T-helper 2 cell treated with Interferon-gamma antibody and Interleukin-4, amounts not matched to agents 5 μg/mL and 100 μg/mL, for 36 hours (primary cell): ENCODE measurements around the gene KAT7.

Experiments used
- DNase-seq: peaks from one replicate; pipeline ENCODE4 v3.0.0; 2021; ENCODE audit warnings: low spot score
- H3K27ac Mint-ChIP-seq: one replicate; pipeline ENCODE4 v1.8.0; 2021; ENCODE audit warnings: mild to moderate bottlenecking, mixed read lengths
- H3K27me3 Mint-ChIP-seq: one replicate; pipeline ENCODE4 v1.8.0; 2021; ENCODE audit warnings: low read depth, mixed read lengths
- H3K36me3 Mint-ChIP-seq: one replicate; pipeline ENCODE4 v1.8.0; 2021; ENCODE audit warnings: low read depth, mixed read lengths
- H3K4me1 Mint-ChIP-seq: one replicate; pipeline ENCODE4 v1.8.0; 2021; ENCODE audit warnings: low read depth, mixed read lengths
- H3K4me3 Mint-ChIP-seq: one replicate; pipeline ENCODE4 v1.8.0; 2022; ENCODE audit warnings: mild to moderate bottlenecking, moderate library complexity, mixed read lengths
- H3K9me3 Mint-ChIP-seq: one replicate; pipeline ENCODE4 v1.8.0; 2021; ENCODE audit warnings: mixed read lengths

KAT7 gene

DNA sequence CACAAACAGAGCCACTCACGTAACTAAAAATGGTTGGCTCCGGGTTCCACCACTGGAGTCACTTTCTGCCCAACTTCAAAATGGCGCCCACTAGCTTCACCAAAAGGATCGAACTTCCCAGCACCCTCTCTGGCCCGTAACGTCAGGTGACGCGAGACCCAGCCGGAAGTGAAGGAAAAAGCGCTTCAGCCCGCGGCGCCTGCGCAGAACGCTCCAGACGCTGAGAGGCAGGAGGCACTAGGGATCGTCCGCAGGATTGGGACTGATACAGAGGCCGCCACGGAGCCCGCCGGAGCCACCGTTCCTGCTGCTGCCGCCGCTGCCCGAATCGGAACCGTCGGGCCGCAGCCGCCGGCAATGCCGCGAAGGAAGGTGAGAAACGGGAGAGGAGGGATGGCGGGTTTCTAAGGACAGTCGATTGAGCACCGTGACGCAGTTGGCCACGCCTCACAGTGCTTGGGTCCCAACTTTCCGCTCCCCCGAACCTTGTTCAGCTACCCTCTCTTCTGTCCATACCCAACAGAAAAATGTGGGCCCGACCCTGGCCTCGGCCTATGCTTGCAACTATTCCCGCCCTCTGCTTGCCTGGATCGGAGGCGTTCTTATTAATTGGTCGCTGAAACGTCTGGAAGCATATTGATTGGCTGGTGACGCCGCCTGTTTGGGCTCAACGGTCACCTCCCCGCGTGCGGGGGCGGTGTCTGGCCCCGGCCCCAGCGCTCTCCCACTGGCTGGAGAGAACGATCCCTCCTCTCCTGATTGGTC, at the start of gene KAT7:
KAT7 (plus strand) TSS at position 204 of the 765 bp plus-strand sequence; CDS start at position 358, 154 bp downstream.
- Mint-ChIP-seq H3K36me3 (peaks cover 36% of the 10 kb centered on the region), H3K4me1 (peaks cover 34% of the 10 kb centered on the region), H3K27ac (peak within 1 kb of the TSS; percentile 98), H3K4me3 (peak within 1 kb of the TSS; percentile 91), H3K9me3 (no peaks in the 10 kb centered on the region), H3K27me3 (peaks cover 2% of the 10 kb centered on the region)
- peak; percentile 99 for DNase-seq

DNA sequence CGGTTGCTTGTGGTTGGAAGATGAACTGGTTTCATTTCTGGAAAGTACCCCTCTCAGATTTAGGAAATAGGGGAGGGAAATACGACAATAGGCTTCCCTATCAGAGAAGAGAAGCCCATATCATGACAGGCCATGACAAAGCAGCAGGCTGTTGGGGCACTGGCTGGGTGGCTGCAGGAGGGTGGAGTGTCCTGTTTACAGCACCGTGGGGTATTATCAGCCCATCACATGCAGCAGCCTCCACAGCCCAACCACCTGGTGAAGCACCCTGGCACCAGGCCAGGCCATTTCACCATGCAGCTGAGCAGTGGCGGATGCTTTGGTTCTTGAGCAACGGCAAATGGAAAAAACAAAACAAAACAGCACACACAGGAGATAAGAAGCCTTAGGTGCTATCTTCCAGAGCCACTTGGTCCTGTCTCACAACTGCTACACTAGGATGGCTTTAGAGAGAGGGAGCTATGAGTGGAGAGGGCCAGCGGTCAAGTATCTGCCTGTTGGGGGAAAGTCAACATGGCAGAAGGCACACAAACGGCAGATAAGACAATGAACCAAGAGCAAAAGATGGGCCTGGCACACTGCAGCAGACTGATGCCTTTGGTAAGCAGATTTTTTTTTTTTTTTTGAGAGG, 48.7 kb upstream of the KAT7 start:
- Mint-ChIP-seq H3K27ac (peak overlapping the region; percentile 99), H3K27me3 (no peaks in the 10 kb centered on the region), H3K36me3 (peaks cover 49% of the 10 kb centered on the region), H3K4me3 (peak overlapping the region; percentile 96), H3K4me1 (peaks cover 66% of the 10 kb centered on the region), H3K9me3 (no peaks in the 10 kb centered on the region)
- peak; percentile 79 for DNase-seq

DNA sequence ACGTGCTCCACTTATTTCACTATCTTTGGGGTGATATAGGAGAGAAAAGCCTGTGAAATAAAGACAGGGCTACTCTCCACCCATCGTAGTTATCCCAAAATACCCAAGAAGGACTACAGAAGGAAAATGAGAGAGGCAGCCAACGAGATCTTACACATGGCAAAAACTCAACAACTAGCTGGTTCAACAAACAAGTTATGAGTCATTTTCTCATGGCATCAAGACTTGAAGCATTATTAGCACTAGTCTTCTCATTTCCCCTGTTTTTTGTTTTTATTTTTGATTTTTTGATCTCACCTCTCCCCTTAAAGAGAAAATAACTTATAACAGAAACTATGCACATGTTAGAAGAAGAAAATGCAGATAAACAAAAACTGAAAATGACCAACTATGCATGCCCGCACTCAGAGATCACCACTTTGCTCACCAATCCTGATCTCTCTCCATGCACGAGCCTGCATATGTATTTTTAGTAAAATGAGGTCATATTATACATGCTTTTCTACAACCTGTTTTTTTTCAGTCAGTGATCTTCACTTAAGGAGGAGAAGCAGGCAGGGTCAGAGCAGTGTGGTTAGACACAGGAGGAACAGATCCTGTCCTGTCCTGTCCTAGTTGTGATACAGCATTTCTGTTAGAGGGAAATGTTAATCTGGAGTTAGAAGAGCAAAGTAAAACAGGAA, 47.3 kb upstream of the KAT7 start:
- peaks cover 78% of the 10 kb centered on the region for H3K4me1 Mint-ChIP-seq
- H3K36me3 Mint-ChIP-seq = peaks cover 60% of the 10 kb centered on the region
- peaks cover 6% of the 10 kb centered on the region for H3K9me3 Mint-ChIP-seq

DNA sequence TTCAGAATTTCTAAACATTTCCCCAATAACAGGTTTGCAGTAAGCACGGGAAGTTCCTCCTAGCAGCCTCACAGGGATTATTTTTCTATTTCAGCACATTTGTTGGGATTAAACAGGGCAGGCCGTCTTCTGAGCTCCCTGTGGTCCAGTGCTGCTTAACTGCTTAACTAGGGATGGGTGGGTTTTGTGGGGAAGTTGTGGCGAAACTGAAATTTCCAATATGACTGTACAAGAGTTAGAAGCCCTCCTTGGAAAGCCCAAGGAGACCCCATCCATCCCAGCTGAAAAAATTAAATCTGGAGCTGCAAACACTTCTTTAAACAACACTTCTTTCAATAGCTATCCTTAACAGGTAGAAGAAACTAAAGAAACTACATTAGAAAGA, 46.8 kb upstream of the KAT7 start:
- Mint-ChIP-seq H3K27ac (peak overlapping the region; percentile 99), H3K4me3 (peak overlapping the region; percentile 96), H3K9me3 (peaks cover 6% of the 10 kb centered on the region), H3K36me3 (peaks cover 62% of the 10 kb centered on the region), H3K4me1 (peaks cover 80% of the 10 kb centered on the region), H3K27me3 (no peaks in the 10 kb centered on the region)
- DNase-seq = no peak

More for the DNA sequence above, 47.3 kb upstream of the KAT7 start:
- no peak for DNase-seq
- Mint-ChIP-seq H3K27me3 (no peaks in the 10 kb centered on the region), H3K27ac (peak overlapping the region; percentile 99), H3K4me3 (peak overlapping the region; percentile 96)

DNA sequence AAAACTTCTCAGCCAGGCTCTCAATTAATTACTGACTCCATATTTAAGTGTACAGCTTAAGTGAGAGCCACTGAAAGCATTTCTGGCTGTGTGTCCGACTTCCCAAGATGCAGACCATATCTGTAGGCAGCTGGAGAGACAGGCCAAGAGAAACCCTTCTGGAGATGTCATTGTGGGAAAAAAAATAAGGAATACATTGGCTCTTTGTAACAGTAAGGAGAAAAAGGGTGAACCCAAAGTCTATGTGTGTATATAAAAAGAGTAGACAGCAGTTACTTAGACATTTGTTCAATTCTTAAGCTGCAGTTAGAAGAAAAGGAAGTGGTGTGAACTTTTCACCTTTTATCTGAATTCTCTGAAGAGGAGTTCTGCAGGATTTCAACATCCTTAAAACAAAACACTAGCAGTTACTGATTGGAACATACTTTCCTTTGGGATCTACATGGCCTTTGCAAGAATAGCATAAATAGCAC, 46.3 kb upstream of the KAT7 start:
- DNase-seq = no peak
- H3K4me1 Mint-ChIP-seq = peaks cover 80% of the 10 kb centered on the region
- H3K36me3 Mint-ChIP-seq = peaks cover 59% of the 10 kb centered on the region
- peak overlapping the region; percentile 96 for H3K4me3 Mint-ChIP-seq
- H3K27me3 Mint-ChIP-seq = no peaks in the 10 kb centered on the region
- H3K9me3 Mint-ChIP-seq = peaks cover 6% of the 10 kb centered on the region
- H3K27ac Mint-ChIP-seq = peak overlapping the region; percentile 99

DNA sequence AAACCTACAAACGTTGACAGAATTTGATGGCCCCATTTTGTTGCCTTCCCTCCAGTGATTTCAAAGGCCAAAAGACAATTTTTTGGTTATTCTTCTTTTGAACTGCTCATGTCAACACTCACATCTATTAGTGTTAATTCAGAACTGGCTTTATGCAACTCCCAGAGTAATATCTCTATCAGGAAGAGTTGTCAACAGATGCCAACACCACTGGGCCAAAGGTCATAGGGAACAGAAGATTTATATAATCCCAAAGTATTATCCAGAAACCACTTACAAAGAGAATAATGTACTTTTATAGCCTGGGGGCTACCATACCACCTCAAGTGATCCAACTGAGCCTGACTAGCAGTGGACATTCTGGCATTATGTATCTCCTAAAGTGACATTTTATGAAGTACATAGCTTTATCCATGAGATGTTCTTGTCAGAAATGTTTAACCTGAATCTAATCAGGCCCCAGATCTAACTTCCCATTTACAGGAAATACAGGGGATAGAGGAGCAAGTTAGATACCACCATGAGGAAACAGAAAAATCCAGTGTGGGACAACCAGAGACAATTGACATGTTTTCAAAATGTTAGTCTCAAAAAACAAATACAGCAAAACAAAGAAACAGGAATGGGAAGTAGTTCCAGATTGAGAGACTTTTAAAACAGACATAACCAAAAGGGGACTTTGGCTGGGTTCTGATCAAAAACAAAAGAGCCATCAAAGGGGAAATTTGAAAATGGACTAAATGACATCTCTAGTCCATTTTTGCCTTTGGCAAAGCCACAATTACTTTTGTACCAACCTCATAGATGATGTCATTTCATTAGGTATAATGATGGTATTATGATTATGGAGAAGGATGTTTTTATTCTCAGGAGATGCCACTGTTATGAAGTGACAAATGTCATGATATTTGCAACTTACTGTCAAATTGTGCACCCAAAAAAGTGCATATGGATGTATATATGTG, 43.0 kb upstream of the KAT7 start:
- H3K27me3 Mint-ChIP-seq = no peaks in the 10 kb centered on the region
- peaks cover 6% of the 10 kb centered on the region for H3K9me3 Mint-ChIP-seq
- peak overlapping the region; percentile 86 for H3K4me3 Mint-ChIP-seq
- no peak for DNase-seq
- peaks cover 50% of the 10 kb centered on the region for H3K36me3 Mint-ChIP-seq
- peaks cover 83% of the 10 kb centered on the region for H3K4me1 Mint-ChIP-seq
- peak overlapping the region; percentile 84 for H3K27ac Mint-ChIP-seq

DNA sequence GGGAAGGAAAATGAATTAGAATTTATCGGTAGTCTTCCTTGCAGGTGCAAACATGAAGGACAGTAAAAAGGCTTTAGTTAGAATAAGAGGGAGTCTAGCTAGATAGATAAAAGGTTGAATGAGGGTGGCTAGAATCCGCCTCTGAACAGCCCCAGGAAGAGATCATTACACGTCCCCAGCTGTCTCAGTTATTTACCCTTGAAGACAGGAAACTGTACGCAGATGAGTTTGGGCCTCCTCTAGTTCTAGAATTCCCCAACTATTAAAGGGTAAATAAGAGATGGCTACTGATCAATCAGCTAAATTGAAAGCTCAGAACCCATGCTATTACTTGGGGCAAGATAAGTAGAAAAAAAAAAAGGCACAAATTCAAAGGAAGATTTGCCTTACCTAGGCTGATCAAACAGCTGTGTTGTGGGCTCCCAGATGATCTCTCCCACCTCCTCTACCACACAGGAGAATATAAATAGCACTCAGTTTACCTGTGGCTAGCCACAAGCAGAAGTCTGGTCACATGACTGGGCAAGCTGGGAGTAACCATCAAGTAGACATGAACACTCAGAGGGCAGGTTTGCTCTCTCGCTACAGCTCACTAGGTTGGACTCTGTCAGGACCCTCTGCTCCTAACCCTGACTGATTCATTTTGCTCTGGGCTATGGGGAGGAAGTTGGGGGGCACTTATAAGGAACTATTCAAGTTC, 41.5 kb upstream of the KAT7 start:
- no peaks in the 10 kb centered on the region for H3K27me3 Mint-ChIP-seq
- peaks cover 69% of the 10 kb centered on the region for H3K4me1 Mint-ChIP-seq
- H3K36me3 Mint-ChIP-seq = peaks cover 42% of the 10 kb centered on the region
- H3K27ac Mint-ChIP-seq = peak overlapping the region; percentile 84
- peaks cover 6% of the 10 kb centered on the region for H3K9me3 Mint-ChIP-seq
- peak overlapping the region; percentile 86 for H3K4me3 Mint-ChIP-seq
- DNase-seq = no peak

DNA sequence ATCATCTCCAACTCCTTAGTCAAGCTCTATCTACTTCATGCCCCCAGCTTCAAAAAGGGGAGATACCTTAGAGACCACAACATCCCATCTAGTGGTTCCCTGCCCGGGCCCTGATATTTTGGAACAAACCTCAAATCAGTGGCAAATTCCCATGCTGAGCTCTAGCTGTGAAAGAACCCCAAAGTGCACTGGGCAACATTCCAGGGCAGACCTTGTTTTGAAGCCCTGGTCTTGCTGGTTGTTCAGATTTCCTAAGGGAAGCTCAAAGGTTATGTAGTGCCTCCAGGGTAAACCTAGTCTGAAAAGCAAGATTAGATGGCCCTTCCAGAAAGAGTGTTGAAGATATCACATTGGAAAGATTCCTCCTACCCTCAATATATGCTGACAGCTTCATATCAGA, 40.8 kb upstream of the KAT7 start:
- Mint-ChIP-seq H3K4me3 (peak overlapping the region; percentile 86), H3K27me3 (no peaks in the 10 kb centered on the region), H3K36me3 (peaks cover 35% of the 10 kb centered on the region), H3K9me3 (peaks cover 6% of the 10 kb centered on the region), H3K27ac (peak overlapping the region; percentile 84), H3K4me1 (peaks cover 66% of the 10 kb centered on the region)
- no peak for DNase-seq

DNA sequence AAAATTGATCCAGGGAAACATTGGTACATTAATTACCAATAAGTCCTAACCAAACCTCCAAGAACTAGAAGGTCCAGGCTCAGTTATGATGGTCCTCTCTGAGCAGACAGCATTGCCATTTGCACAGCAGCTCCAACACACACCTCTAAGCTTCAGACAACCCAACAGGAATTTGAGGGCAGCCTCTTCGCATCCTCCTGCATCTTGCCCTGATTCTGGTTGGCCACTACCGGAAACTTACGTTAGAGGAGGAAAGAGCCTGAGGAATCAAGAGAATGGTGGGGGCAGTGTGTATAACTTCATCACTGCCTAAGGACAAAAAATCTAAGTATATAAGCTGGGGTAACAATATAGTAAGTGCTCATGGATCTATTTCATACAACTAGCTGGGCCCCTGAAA, 40.3 kb upstream of the KAT7 start:
- peaks cover 6% of the 10 kb centered on the region for H3K9me3 Mint-ChIP-seq
- H3K27ac Mint-ChIP-seq = peak overlapping the region; percentile 84
- peak overlapping the region; percentile 86 for H3K4me3 Mint-ChIP-seq
- peaks cover 30% of the 10 kb centered on the region for H3K36me3 Mint-ChIP-seq
- no peaks in the 10 kb centered on the region for H3K27me3 Mint-ChIP-seq
- DNase-seq = no peak
- peaks cover 61% of the 10 kb centered on the region for H3K4me1 Mint-ChIP-seq

DNA sequence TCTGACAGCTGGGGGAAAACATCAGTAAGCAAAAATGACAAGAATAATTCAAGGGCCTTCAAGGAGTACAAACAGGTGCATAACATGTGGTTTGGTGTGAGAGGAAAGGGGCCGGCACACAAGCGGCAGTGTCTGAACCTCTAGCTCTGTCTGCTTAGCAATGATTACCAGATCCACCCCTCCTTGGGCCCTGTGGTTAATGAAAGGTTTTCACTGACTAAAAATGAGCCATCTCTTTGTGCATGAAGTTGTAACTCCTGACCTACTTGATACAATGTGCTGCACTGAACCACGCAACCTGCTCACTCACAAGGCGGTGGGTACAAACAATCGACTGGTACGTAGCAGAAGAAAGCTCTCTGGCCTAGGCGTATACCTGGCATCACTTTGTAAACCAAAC, 39.7 kb upstream of the KAT7 start:
- H3K36me3 Mint-ChIP-seq = peaks cover 29% of the 10 kb centered on the region
- H3K4me3 Mint-ChIP-seq = peak overlapping the region; percentile 86
- H3K27ac Mint-ChIP-seq = peak overlapping the region; percentile 84
- DNase-seq = peak; percentile 49
- no peaks in the 10 kb centered on the region for H3K27me3 Mint-ChIP-seq
- H3K9me3 Mint-ChIP-seq = peaks cover 6% of the 10 kb centered on the region
- peaks cover 62% of the 10 kb centered on the region for H3K4me1 Mint-ChIP-seq

DNA sequence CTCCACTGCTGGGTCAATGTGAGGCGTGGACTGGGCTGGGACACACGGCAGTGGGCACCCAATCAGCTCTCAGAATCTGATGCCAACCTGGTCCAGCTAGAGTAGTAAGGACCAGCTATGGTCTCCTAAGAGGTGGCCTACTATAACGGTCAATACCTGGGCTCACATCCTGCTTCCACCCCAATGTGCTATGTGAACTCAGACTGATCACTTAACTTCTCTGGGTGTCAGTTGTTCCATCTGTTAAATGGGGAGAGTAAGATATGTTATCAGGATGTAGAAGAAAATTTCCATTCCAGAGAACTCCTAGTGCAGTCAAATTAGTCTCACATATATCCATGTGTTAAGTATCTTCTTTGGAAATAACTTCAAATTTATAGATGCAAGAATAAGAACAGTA, 38.8 kb upstream of the KAT7 start:
- Mint-ChIP-seq H3K27ac (peak overlapping the region; percentile 84), H3K27me3 (no peaks in the 10 kb centered on the region), H3K36me3 (peaks cover 29% of the 10 kb centered on the region), H3K4me1 (peaks cover 61% of the 10 kb centered on the region), H3K9me3 (peaks cover 6% of the 10 kb centered on the region), H3K4me3 (peak overlapping the region; percentile 3)
- DNase-seq = no peak

DNA sequence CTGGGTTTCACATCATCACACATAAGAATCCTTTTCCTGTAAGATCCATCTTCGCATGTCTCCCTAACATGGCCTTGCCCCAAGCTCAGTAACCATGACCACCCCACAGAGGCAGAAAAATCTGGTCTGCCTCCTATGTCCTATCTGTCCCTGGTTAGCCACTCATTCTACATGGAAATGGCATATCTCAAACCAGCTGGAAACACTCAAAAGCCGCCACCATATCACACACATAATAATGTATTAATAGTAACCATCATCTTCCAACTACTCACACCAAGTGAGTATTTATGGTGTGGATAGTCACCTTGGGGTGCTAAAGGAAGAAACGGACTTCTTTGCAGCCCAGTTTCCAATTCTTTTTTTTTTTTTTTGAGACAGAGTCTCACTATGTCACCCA, 36.0 kb upstream of the KAT7 start:
- Mint-ChIP-seq H3K27ac (no peak overlapping the region), H3K4me1 (peaks cover 49% of the 10 kb centered on the region), H3K4me3 (no peak overlapping the region)

DNA sequence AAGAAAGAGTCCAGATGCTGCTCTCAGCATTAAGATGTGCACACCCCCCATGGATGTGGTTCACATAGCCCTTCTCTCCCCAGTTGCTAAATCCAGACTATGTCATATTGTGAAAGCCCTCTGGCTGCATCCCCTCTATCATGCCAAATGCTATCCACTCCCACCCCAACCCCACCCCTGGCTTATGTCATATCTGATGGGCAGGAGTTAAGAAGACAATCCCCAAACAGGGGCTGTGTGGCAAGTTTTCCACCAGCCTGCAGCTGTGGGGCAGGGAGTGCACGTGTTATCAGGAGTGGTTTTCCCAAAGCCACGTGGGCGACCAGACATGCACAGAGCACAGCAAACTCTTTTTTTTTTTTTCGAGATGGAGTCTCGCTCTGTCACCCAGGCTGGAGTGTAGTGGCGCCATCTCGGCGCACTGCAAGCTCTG, 34.5 kb upstream of the KAT7 start:
- H3K27me3 Mint-ChIP-seq = no peaks in the 10 kb centered on the region
- no peak overlapping the region for H3K4me3 Mint-ChIP-seq
- H3K9me3 Mint-ChIP-seq = no peaks in the 10 kb centered on the region
- H3K4me1 Mint-ChIP-seq = peaks cover 39% of the 10 kb centered on the region
- no peak for DNase-seq
- H3K36me3 Mint-ChIP-seq = peaks cover 34% of the 10 kb centered on the region
- no peak overlapping the region for H3K27ac Mint-ChIP-seq

More for the DNA sequence above, 36.0 kb upstream of the KAT7 start:
- Mint-ChIP-seq H3K36me3 (peaks cover 30% of the 10 kb centered on the region), H3K27me3 (no peaks in the 10 kb centered on the region), H3K9me3 (no peaks in the 10 kb centered on the region)
- DNase-seq = no peak
